ENCODE results near the gene GADL1.

GADL1 gene, protein sequence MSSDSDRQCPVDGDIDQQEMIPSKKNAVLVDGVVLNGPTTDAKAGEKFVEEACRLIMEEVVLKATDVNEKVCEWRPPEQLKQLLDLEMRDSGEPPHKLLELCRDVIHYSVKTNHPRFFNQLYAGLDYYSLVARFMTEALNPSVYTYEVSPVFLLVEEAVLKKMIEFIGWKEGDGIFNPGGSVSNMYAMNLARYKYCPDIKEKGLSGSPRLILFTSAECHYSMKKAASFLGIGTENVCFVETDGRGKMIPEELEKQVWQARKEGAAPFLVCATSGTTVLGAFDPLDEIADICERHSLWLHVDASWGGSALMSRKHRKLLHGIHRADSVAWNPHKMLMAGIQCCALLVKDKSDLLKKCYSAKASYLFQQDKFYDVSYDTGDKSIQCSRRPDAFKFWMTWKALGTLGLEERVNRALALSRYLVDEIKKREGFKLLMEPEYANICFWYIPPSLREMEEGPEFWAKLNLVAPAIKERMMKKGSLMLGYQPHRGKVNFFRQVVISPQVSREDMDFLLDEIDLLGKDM

DNA sequence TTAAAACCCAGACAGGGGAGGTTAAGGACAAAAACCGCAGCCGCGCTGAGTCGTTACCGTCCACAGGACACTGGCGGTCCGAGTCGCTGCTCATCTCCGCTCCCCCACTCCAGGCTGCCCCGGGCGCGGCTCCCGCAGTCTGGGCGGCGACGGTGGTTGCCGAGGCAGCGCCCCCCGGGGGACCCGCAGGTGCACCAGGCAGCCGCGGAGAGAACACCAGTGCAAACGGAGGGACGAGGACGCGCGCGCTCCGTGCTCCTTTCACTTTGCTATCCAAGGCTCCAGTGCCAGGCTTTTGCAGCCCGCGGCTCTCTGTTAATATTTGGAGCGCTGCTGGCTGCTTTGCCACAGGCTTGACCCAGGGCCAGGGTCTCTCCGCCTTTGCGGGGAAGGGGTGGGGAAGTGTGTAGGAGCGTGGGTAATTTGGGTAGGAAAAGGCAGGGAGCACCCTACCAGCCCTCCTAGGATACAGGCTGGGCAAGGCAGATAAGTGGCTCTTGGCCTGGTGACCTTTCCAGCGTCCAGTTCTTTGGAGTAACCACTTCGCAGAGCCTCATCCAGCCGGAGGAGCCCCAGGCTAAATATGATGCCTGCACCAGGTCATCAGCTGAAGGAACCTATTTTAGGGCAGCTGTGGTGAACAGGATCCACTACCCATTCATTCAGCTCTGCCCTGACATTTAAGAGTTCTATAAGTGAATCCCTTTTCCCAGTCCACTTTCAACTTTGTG lies at the start of gene GADL1:
Gene GADL1, minus strand, starts transcription at position 141 of the 731 bp plus-strand sequence. Its CDS starts 47 bp downstream, at position 94.
- Histone ChIP-seq H3K79me2 (ENCODE audit: control insufficient read depth, insufficient read depth, low read length, unreplicated experiment) (no peaks in the 10 kb centered on the region), H3K27ac (ENCODE audit: low read depth, low read length) (no peak within 1 kb of the TSS), H3K27me3 (ENCODE audit: insufficient read depth, low read length) (peaks cover 28% of the 10 kb centered on the region), H2AFZ (ENCODE audit: low read length, unreplicated experiment) (no peak within 1 kb of the TSS), H3K4me1 (ENCODE audit: control insufficient read depth, insufficient read depth, low read length, unreplicated experiment) (no peaks in the 10 kb centered on the region), H3K4me3 (ENCODE audit: low read depth, low read length) (peak within 1 kb of the TSS; percentile 81), H3K36me3 (ENCODE audit: insufficient read depth, low read length) (no peaks in the 10 kb centered on the region)

DNA sequence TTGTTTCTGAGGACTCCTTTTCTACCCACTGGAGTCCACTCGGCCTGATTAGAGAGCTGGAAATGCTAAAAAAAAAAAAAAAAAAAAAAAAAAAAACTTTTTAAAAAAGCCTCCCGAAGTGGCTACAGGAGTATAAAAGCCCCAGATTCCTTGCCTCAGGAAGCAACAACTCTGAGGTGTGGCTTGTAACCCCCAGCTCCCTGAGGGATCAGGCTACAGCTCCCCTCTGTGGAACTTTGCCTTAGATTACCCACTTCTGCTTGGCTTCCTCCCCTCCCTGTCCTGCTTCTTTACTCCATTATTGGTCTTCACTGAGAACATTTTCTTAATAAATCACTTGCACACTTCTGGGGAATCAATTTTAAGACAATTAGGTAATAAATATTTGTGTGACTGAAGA lies 49.7 kb upstream of the GADL1 start:
- H3K36me3 ChIP-seq (ENCODE audit: insufficient read depth, low read length) = no peaks in the 10 kb centered on the region
- no peak overlapping the region for H3K4me3 ChIP-seq (ENCODE audit: low read depth, low read length)
- H3K79me2 ChIP-seq (ENCODE audit: control insufficient read depth, insufficient read depth, low read length, unreplicated experiment) = no peaks in the 10 kb centered on the region
- no peak overlapping the region for H3K27ac ChIP-seq (ENCODE audit: low read depth, low read length)
- no peak overlapping the region for H2AFZ ChIP-seq (ENCODE audit: low read length, unreplicated experiment)
- no peaks in the 10 kb centered on the region for H3K4me1 ChIP-seq (ENCODE audit: control insufficient read depth, insufficient read depth, low read length, unreplicated experiment)
- H3K27me3 ChIP-seq (ENCODE audit: insufficient read depth, low read length) = no peaks in the 10 kb centered on the region

DNA sequence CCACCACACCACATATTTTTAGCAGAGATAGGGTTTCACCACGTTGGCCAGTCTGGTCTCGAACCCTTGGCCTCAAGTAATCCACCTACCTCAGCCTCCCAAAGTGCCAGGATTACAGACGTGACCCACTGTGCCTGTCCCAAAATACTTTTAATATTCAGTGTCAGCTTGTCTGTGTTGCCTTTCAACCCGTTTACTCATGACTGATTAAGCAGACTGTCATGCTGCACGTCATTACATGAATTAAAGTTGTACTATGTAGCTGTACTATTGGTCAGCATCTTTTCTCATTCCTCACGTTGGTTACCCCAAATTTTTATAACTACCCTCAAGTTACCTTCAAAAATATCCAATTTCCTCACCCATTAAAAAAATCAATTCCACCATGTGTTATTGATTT lies 48.7 kb upstream of the GADL1 start:
- Histone ChIP-seq H2AFZ (ENCODE audit: low read length, unreplicated experiment) (no peak overlapping the region), H3K36me3 (ENCODE audit: insufficient read depth, low read length) (no peaks in the 10 kb centered on the region), H3K27ac (ENCODE audit: low read depth, low read length) (no peak overlapping the region), H3K4me1 (ENCODE audit: control insufficient read depth, insufficient read depth, low read length, unreplicated experiment) (no peaks in the 10 kb centered on the region), H3K79me2 (ENCODE audit: control insufficient read depth, insufficient read depth, low read length, unreplicated experiment) (no peaks in the 10 kb centered on the region), H3K27me3 (ENCODE audit: insufficient read depth, low read length) (no peaks in the 10 kb centered on the region), H3K4me3 (ENCODE audit: low read depth, low read length) (no peak overlapping the region)

DNA sequence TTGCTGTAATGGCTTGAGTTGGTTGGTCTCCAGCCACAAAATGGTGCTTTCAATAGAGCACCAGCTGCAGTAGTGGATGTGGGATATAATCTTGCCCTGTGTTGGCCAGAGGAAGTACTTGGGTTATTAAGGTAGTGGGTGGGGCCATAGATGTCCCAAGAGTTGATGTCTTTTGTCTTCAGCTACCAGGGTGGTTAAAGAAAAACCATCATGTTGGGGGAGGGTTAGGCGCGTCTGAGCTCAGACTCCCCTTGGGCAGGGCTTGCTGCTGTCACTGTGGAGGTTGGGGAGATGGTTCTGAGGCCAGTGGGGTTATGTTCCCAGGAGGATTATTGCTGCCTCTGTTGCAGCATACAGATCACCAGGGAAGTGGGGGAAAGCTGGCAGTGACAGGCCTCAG lies 46.9 kb upstream of the GADL1 start:
- Histone ChIP-seq H2AFZ (ENCODE audit: low read length, unreplicated experiment) (no peak overlapping the region), H3K79me2 (ENCODE audit: control insufficient read depth, insufficient read depth, low read length, unreplicated experiment) (no peaks in the 10 kb centered on the region), H3K27ac (ENCODE audit: low read depth, low read length) (no peak overlapping the region), H3K27me3 (ENCODE audit: insufficient read depth, low read length) (no peaks in the 10 kb centered on the region), H3K4me1 (ENCODE audit: control insufficient read depth, insufficient read depth, low read length, unreplicated experiment) (no peaks in the 10 kb centered on the region), H3K36me3 (ENCODE audit: insufficient read depth, low read length) (no peaks in the 10 kb centered on the region), H3K4me3 (ENCODE audit: low read depth, low read length) (no peak overlapping the region)

DNA sequence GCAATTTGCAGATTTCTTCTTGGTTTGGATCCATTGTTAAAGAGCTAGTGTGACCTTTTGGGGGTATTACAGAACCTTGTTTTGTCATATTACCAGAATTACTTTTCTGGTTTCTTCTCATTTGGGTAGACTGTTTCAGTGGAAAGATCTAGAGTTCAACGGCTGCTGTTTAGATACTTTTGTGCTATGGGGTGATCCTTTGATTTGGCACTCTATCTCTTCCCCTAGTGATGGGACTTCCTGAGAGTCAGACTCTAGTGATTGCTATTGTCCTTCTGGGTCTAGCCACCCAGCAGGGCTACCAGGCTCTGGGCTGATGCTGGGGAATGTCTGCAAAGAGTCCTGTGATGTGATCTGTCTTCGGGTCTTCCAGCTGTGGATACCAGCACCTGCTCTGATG lies 46.3 kb upstream of the GADL1 start:
- Histone ChIP-seq H3K4me1 (ENCODE audit: control insufficient read depth, insufficient read depth, low read length, unreplicated experiment) (no peaks in the 10 kb centered on the region), H3K4me3 (ENCODE audit: low read depth, low read length) (no peak overlapping the region), H2AFZ (ENCODE audit: low read length, unreplicated experiment) (no peak overlapping the region), H3K36me3 (ENCODE audit: insufficient read depth, low read length) (no peaks in the 10 kb centered on the region), H3K27me3 (ENCODE audit: insufficient read depth, low read length) (no peaks in the 10 kb centered on the region), H3K27ac (ENCODE audit: low read depth, low read length) (no peak overlapping the region), H3K79me2 (ENCODE audit: control insufficient read depth, insufficient read depth, low read length, unreplicated experiment) (no peaks in the 10 kb centered on the region)

DNA sequence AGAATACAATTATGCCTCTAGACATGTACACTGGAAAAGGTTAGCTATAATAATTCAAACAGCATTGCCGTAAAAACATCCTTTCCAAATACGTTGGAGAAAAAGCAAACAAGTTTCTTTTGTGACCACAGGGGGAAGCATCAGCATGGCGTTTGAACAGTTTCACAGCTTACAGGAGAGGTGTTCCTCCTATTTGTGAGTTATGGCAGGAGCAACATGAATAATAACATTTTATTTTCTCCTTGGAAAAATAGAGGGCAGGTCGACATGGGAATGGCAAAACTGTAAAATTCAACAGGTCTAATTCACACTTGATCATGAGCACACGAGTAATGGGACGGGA lies 39.7 kb upstream of the GADL1 start:
- Histone ChIP-seq H3K36me3 (ENCODE audit: insufficient read depth, low read length) (no peaks in the 10 kb centered on the region), H3K4me3 (ENCODE audit: low read depth, low read length) (no peak overlapping the region), H2AFZ (ENCODE audit: low read length, unreplicated experiment) (peak overlapping the region; percentile 21), H3K27ac (ENCODE audit: low read depth, low read length) (no peak overlapping the region), H3K79me2 (ENCODE audit: control insufficient read depth, insufficient read depth, low read length, unreplicated experiment) (no peaks in the 10 kb centered on the region), H3K27me3 (ENCODE audit: insufficient read depth, low read length) (no peaks in the 10 kb centered on the region), H3K4me1 (ENCODE audit: control insufficient read depth, insufficient read depth, low read length, unreplicated experiment) (no peaks in the 10 kb centered on the region)

DNA sequence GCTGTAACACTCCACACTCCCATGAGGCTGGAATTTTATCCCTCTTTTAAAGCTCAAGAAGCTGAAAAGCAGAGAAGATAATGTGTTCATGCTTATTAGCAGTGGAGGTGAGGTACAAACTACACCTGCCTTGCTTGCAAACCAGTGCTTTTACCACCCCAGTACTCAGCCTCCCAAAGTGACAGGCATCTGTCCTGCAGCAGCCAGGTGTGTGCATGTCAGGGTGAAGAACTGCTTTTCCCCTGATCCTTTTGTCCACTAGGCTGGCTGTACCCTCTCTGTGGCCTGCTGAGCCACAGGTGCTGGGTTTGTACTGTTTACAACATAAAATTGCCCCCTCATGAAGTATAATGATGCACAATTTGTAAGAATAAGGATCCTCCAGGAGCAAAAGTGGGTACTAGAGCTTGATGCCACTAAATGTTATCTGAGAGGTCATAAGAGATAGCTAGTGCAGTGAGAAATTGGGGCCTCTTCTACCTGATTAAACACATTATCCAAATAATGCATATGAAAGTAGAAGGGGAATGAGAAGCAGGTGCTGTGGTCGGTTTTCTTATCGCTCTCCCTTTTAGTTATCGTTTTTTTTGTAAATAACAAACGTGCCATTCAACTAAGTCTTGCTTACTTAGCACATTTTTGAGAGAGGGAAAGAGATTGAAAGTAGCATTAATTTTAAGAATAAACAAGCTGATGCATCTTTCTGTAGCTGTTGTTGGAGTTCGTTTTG lies 39.2 kb upstream of the GADL1 start:
- H3K36me3 ChIP-seq (ENCODE audit: insufficient read depth, low read length) = no peaks in the 10 kb centered on the region
- no peaks in the 10 kb centered on the region for H3K79me2 ChIP-seq (ENCODE audit: control insufficient read depth, insufficient read depth, low read length, unreplicated experiment)
- H2AFZ ChIP-seq (ENCODE audit: low read length, unreplicated experiment) = no peak overlapping the region
- H3K27me3 ChIP-seq (ENCODE audit: insufficient read depth, low read length) = no peaks in the 10 kb centered on the region
- H3K4me1 ChIP-seq (ENCODE audit: control insufficient read depth, insufficient read depth, low read length, unreplicated experiment) = no peaks in the 10 kb centered on the region
- H3K4me3 ChIP-seq (ENCODE audit: low read depth, low read length) = no peak overlapping the region
- no peak overlapping the region for H3K27ac ChIP-seq (ENCODE audit: low read depth, low read length)

DNA sequence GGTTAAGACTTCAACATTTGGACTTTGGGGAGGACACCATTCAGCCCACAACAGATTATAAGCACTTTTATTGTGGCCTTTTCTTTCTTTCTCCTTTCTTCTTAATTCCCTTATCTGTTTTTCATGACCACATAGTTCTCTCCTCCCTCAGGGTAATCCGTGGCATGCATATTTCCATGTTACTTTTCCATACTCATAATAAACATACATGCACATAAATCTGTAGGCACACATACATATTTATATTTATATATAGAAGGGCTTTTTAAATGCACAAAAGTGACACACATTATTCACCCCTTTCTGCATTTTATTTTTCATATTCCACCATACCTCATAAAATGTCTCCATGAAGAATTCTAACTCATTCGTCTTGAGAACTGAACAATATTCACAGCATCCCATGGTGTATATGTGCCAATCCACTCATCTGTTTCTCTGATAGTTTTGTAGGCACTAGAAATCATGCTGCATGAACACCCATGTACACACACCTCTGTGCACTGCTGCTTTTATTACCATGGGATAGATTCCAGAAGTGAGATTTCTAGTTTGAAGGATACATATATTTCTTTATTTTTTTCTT lies 38.1 kb upstream of the GADL1 start:
- no peaks in the 10 kb centered on the region for H3K36me3 ChIP-seq (ENCODE audit: insufficient read depth, low read length)
- H3K4me1 ChIP-seq (ENCODE audit: control insufficient read depth, insufficient read depth, low read length, unreplicated experiment) = no peaks in the 10 kb centered on the region
- H3K79me2 ChIP-seq (ENCODE audit: control insufficient read depth, insufficient read depth, low read length, unreplicated experiment) = no peaks in the 10 kb centered on the region
- no peak overlapping the region for H3K4me3 ChIP-seq (ENCODE audit: low read depth, low read length)
- H3K27me3 ChIP-seq (ENCODE audit: insufficient read depth, low read length) = no peaks in the 10 kb centered on the region
- H3K27ac ChIP-seq (ENCODE audit: low read depth, low read length) = no peak overlapping the region
- no peak overlapping the region for H2AFZ ChIP-seq (ENCODE audit: low read length, unreplicated experiment)

DNA sequence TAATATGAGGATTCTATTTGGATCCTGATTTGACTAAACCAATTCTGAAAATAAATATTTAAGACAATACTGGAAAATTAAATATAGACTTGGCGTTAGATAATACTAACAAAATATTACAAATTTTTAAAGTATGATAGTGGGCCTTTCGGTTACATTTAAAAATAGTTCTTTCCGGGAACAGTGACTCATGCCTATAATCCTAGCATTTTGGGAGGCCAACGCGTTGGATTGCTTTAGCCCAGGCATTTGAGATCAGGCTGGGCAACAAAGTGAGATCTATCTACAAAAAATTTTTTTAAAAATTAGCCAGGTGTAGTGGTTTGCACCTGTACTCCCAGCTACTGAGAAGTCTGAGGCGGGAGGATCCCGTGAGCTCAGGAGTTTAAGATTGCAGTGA lies 30.3 kb upstream of the GADL1 start:
- Histone ChIP-seq H3K4me1 (ENCODE audit: control insufficient read depth, insufficient read depth, low read length, unreplicated experiment) (peaks cover 12% of the 10 kb centered on the region), H3K79me2 (ENCODE audit: control insufficient read depth, insufficient read depth, low read length, unreplicated experiment) (no peaks in the 10 kb centered on the region), H3K36me3 (ENCODE audit: insufficient read depth, low read length) (0 out of 2 replicates have a peak, but pooled peaks cover 3% of the 10 kb centered on the region), H3K27me3 (ENCODE audit: insufficient read depth, low read length) (no peaks in the 10 kb centered on the region), H3K27ac (ENCODE audit: low read depth, low read length) (0 out of 2 replicates have a peak overlapping the region, but pooled peaks have one; percentile 16), H2AFZ (ENCODE audit: low read length, unreplicated experiment) (peak overlapping the region; percentile 75), H3K4me3 (ENCODE audit: low read depth, low read length) (peak overlapping the region; percentile 30; the same call in 1 of the 2 replicates)

DNA sequence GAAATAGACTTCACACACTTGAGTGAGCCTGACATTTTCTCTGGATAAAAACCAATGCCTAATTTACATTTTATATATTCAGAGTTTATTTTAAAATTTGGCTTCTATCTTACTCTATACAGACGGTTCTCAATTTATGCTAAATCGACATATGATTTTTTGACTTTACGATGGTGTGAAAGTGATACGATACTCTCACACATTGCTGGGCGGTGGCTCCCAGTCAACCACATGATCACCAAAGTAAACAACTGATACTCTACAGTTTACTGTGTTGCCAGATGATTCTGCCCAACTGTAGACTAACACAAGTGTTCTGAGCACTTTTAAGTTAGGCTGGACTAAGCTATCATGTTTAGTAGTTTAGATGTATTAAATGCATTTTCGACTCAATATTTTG lies 25.1 kb upstream of the GADL1 start:
- no peak overlapping the region for H3K27ac ChIP-seq (ENCODE audit: low read depth, low read length)
- H3K27me3 ChIP-seq (ENCODE audit: insufficient read depth, low read length) = no peaks in the 10 kb centered on the region
- H3K4me3 ChIP-seq (ENCODE audit: low read depth, low read length) = no peak overlapping the region
- H3K4me1 ChIP-seq (ENCODE audit: control insufficient read depth, insufficient read depth, low read length, unreplicated experiment) = peaks cover 10% of the 10 kb centered on the region
- H3K36me3 ChIP-seq (ENCODE audit: insufficient read depth, low read length) = 0 out of 2 replicates have a peak, but pooled peaks cover 3% of the 10 kb centered on the region
- H3K79me2 ChIP-seq (ENCODE audit: control insufficient read depth, insufficient read depth, low read length, unreplicated experiment) = no peaks in the 10 kb centered on the region
- H2AFZ ChIP-seq (ENCODE audit: low read length, unreplicated experiment) = no peak overlapping the region

All from ACC112 (cell line).